Activated CD4-positive, alpha-beta T cell treated with anti-CD3 and anti-CD28 coated beads, Interleukin-2, amount 10 ng/mL, durations not matched to agents 24 days and 14 days (primary cell): ENCODE data around the gene SCYGR6. TPM values are rescaled to one million over a fixed set of nuclear protein-coding genes. Genes with fewer than 3 reads are reported as not detected.
"Not testable (repeated sequence)": the region's sequence is repeated elsewhere in the genome, so short reads cannot be mapped to it uniquely, and the experiment has no call there.

Experiments used
- DNase-seq: peaks from one replicate; pipeline ENCODE4 v3.0.0; 2022
- H3K27ac Mint-ChIP-seq: one replicate; pipeline ENCODE4 v1.8.0; 2022; ENCODE audit warnings: mild to moderate bottlenecking, mixed read lengths
- H3K27me3 Mint-ChIP-seq: one replicate; pipeline ENCODE4 v1.8.0; 2022; ENCODE audit warnings: mixed read lengths
- H3K36me3 Mint-ChIP-seq: one replicate; pipeline ENCODE4 v1.8.0; 2022; ENCODE audit warnings: low read depth, mild to moderate bottlenecking, mixed read lengths
- H3K4me1 Mint-ChIP-seq: one replicate; pipeline ENCODE4 v1.8.0; 2021; ENCODE audit warnings: mixed read lengths
- H3K4me3 Mint-ChIP-seq: one replicate; pipeline ENCODE4 v1.8.0; 2022; ENCODE audit warnings: mild to moderate bottlenecking, moderate library complexity, mixed read lengths
- H3K9me3 Mint-ChIP-seq: one replicate; pipeline ENCODE4 v1.8.0; 2021; ENCODE audit warnings: mixed read lengths
- intact Hi-C: fragments of 100-400 bp; cut with micrococcal nuclease; formaldehyde crosslinking; loops from one replicate; pipeline ENCODE4 v1.15.1; 2023
- total RNA-seq: library from RNA; stranded (reverse); gene quantifications from 2 replicates; pipeline ENCODE4 v1.2.3, GENCODE V29; 2022

The SCYGR6 gene, protein sequence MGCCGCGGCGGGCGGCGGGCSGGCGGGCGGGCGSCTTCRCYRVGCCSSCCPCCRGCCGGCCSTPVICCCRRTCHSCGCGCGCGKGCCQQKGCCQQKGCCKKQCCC
- not detected in 2 replicates for total RNA-seq

- no peaks in the 10 kb centered on the region for H3K4me1 Mint-ChIP-seq
- intact Hi-C loops = no loop called here
- no peak for DNase-seq
- H3K27me3 Mint-ChIP-seq = peaks cover 3% of the 10 kb centered on the region
- no peaks in the 10 kb centered on the region for H3K36me3 Mint-ChIP-seq
- H3K9me3 Mint-ChIP-seq = no peaks in the 10 kb centered on the region
- no peak within 1 kb of the TSS for H3K27ac Mint-ChIP-seq
- no peak within 1 kb of the TSS for H3K4me3 Mint-ChIP-seq
Observed at GRCh38 chr2:227724394-227725039, at the start of gene SCYGR6. Gene SCYGR6 (minus strand): TSS chr2:227724757. CDS start chr2:227724757, 0 bp downstream.

- Mint-ChIP-seq H3K27me3 (no peaks in the 10 kb centered on the region), H3K4me3 (no peak overlapping the region), H3K9me3 (no peaks in the 10 kb centered on the region), H3K36me3 (no peaks in the 10 kb centered on the region), H3K27ac (no peak overlapping the region), H3K4me1 (peaks cover 4% of the 10 kb centered on the region)
- DNase-seq = no peak
- intact Hi-C loops = no loop called here
Observed at GRCh38 chr2:227774011-227774624, 49.6 kb upstream of the SCYGR6 start.

DNA sequence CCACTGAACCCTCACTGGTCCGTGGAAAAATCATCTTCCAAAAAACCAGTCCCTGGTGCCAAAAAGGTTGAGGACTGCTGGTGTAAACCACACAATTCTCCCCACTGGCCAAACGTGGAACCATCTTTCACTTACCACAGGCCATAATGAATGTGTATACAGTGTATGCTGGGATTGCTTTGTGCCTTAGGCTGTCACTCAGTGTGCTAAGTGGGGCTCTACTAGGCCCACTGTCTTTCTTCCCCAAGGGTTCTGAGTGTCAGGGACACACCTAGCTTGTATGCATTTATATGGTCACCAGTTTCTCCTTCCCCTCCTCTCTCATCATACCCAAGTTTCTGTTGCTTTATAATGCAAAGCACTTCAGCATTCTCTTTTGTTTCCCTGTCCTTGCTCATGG lies 48.4 kb upstream of the SCYGR6 start:
- Mint-ChIP-seq H3K27me3 (no peaks in the 10 kb centered on the region), H3K4me1 (peaks cover 4% of the 10 kb centered on the region), H3K27ac (no peak overlapping the region), H3K4me3 (no peak overlapping the region), H3K9me3 (no peaks in the 10 kb centered on the region), H3K36me3 (no peaks in the 10 kb centered on the region)
- intact Hi-C loops = no loop called here
- DNase-seq = no peak

GRCh38 chr2:227772197-227772661 lies 47.7 kb upstream of the SCYGR6 start:
- intact Hi-C loops = no loop called here
- Mint-ChIP-seq H3K27me3 (no peaks in the 10 kb centered on the region), H3K4me3 (no peak overlapping the region), H3K27ac (no peak overlapping the region), H3K36me3 (no peaks in the 10 kb centered on the region), H3K9me3 (no peaks in the 10 kb centered on the region), H3K4me1 (peaks cover 4% of the 10 kb centered on the region)
- DNase-seq = no peak

- Mint-ChIP-seq H3K27me3 (no peaks in the 10 kb centered on the region), H3K36me3 (no peaks in the 10 kb centered on the region), H3K9me3 (no peaks in the 10 kb centered on the region), H3K4me3 (no peak overlapping the region), H3K27ac (no peak overlapping the region), H3K4me1 (no peaks in the 10 kb centered on the region)
- intact Hi-C loops = loop anchor here (2.0 to 10.0 kb wide), 3 partner anchors 109 to 529 kb away; partner anchors contain the start of gene AGFG1
- no peak for DNase-seq
Observed at GRCh38 chr2:227767830-227768229, 43.3 kb upstream of the SCYGR6 start.

DNA sequence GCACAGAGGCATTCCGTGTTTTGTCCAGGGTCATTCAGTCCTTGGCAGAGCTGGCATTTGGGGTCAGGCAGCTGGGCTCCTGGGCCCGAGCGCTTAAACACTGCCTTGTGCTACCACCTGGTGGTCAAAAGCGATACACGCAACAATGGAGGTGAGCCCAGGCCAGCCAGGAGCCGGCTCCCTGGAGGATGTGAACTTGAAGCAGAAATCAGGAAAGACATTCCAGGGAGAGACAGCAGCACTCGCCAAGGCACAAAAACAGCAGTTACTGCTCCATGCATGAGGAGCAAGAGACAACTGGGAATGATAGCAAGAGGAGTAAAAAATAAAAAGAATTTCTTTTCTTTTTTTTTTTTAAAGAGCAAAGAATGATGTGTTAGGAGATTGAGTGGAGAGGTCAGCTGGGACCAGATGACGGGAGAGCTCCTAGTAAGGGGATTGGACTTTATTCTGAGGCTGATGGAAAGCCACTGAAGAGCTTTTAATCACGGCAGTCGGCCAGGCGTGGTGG lies 41.9 kb upstream of the SCYGR6 start:
- Mint-ChIP-seq H3K27me3 (no peaks in the 10 kb centered on the region), H3K4me3 (no peak overlapping the region), H3K36me3 (no peaks in the 10 kb centered on the region), H3K4me1 (no peaks in the 10 kb centered on the region), H3K9me3 (no peaks in the 10 kb centered on the region), H3K27ac (no peak overlapping the region)
- DNase-seq = peak; percentile 85
- intact Hi-C loops = loop anchor here (1.0 to 10.0 kb wide), 5 partner anchors 108 to 636 kb away; partner anchors contain the start of gene AGFG1

GRCh38 chr2:227765788-227766372 lies 41.3 kb upstream of the SCYGR6 start:
- DNase-seq = no peak
- H3K9me3 Mint-ChIP-seq = no peaks in the 10 kb centered on the region
- intact Hi-C loops = loop anchor here (1.0 to 10.0 kb wide), 5 partner anchors 107 to 636 kb away; partner anchors contain the start of gene AGFG1
- H3K27me3 Mint-ChIP-seq = no peaks in the 10 kb centered on the region
- H3K27ac Mint-ChIP-seq = no peak overlapping the region
- H3K36me3 Mint-ChIP-seq = no peaks in the 10 kb centered on the region
- H3K4me1 Mint-ChIP-seq = no peaks in the 10 kb centered on the region
- H3K4me3 Mint-ChIP-seq = no peak overlapping the region

DNA sequence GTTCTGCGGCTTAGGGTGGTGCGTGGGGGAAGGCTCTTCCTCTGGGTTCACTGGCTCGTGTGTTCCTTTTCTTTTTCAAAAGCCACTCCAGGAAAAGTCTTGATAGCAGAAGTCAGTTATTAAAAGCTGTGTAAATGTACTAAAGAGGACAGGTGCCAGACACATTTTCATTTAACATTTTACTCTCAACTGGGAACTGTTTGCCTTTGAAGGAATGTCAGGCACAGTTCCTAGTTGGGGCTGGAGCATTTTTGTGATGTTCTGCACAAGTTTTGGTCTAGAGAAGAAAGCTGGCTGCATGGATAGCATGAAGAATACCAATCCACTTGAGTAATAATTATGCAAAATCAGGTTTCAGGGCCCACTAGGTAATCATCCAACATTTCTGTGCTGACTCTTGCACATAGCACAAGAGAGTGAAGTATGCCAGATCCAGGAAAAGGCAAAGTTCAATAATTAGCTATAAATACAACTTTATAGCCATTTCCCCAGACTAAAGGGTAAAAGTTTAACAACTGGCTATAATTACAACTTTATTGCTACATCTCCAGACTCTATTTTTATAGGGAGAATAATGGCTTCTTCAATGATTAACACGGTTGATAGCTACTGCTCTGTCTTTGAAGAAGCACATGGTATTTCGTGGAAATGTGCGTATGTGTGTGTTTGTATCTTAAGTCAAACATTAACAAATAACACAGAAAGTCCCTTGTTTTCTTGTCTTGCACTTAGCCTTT lies 37.4 kb upstream of the SCYGR6 start:
- Mint-ChIP-seq H3K27me3 (no peaks in the 10 kb centered on the region), H3K9me3 (no peaks in the 10 kb centered on the region), H3K4me1 (no peaks in the 10 kb centered on the region), H3K27ac (no peak overlapping the region), H3K4me3 (no peak overlapping the region), H3K36me3 (no peaks in the 10 kb centered on the region)
- intact Hi-C loops = loop anchor here (10.0 kb wide), 1 partner anchor 287 kb away; the partner anchor contains the start of gene AGFG1
- DNase-seq = no peak

GRCh38 chr2:227759411-227760118 lies 35.0 kb upstream of the SCYGR6 start:
- no peaks in the 10 kb centered on the region for H3K4me1 Mint-ChIP-seq
- no peaks in the 10 kb centered on the region for H3K36me3 Mint-ChIP-seq
- H3K9me3 Mint-ChIP-seq = no peaks in the 10 kb centered on the region
- DNase-seq = no peak
- no peak overlapping the region for H3K4me3 Mint-ChIP-seq
- H3K27me3 Mint-ChIP-seq = no peaks in the 10 kb centered on the region
- no peak overlapping the region for H3K27ac Mint-ChIP-seq
- intact Hi-C loops = loop anchor here (10.0 kb wide), 1 partner anchor 285 kb away; the partner anchor contains the start of gene AGFG1

- H3K4me1 Mint-ChIP-seq, H3K9me3 Mint-ChIP-seq, H3K27ac Mint-ChIP-seq, intact Hi-C loops, DNase-seq, H3K36me3 Mint-ChIP-seq, H3K27me3 Mint-ChIP-seq, H3K4me3 Mint-ChIP-seq: not testable (repeated sequence)
Observed at GRCh38 chr2:227756261-227756660, 31.7 kb upstream of the SCYGR6 start.

GRCh38 chr2:227748079-227748478 lies 23.5 kb upstream of the SCYGR6 start:
- Mint-ChIP-seq H3K4me1 (no peaks in the 10 kb centered on the region), H3K36me3 (no peaks in the 10 kb centered on the region), H3K9me3 (no peaks in the 10 kb centered on the region), H3K4me3 (no peak overlapping the region), H3K27ac (no peak overlapping the region), H3K27me3 (peaks cover under 1% of the 10 kb centered on the region)
- DNase-seq = no peak
- intact Hi-C loops = no loop called here

GRCh38 chr2:227745594-227745993 lies 21.0 kb upstream of the SCYGR6 start, which contains the start of gene SCYGR8:
Gene SCYGR8 (plus strand): TSS chr2:227745894. CDS start chr2:227745894, 0 bp downstream.
- intact Hi-C loops = no loop called here
- H3K27ac Mint-ChIP-seq = no peak within 1 kb of the TSS
- H3K9me3 Mint-ChIP-seq = no peaks in the 10 kb centered on the region
- no peaks in the 10 kb centered on the region for H3K4me1 Mint-ChIP-seq
- no peak within 1 kb of the TSS for H3K4me3 Mint-ChIP-seq
- DNase-seq = no peak
- H3K27me3 Mint-ChIP-seq = no peaks in the 10 kb centered on the region
- H3K36me3 Mint-ChIP-seq = no peaks in the 10 kb centered on the region

DNA sequence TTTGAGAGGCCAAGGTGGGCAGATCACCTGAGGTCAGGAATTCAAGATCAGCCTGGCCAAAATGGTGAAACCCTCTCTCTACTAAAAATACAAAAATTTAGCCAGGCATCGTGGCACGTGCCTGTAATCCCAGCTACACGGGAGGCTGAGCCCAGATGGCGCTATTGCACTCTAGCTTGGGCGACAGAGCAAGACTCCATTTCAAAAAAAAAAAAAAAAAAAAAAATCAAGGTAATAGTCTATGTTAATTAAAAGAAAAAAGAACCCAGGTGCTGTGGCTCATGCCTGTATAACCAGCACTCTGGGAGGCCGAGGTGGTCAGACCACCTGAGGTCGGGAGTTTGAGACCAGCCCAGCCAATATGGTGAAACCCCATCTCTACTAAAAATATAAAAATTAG lies 16.1 kb upstream of the SCYGR6 start:
- intact Hi-C loops, H3K36me3 Mint-ChIP-seq, H3K27me3 Mint-ChIP-seq, H3K9me3 Mint-ChIP-seq, H3K4me1 Mint-ChIP-seq, H3K27ac Mint-ChIP-seq, DNase-seq, H3K4me3 Mint-ChIP-seq: not testable (repeated sequence)
